KG1 (cell line): ENCODE measurements around the gene PA2G4.

Experiments used
- DNase-seq: peaks from one replicate; lab custom pipeline; 2025; lab: John Stamatoyannopoulos, UW

Gene PA2G4

GRCh38 chr12:56126732-56127239 lies 22.4 kb downstream of the PA2G4 start:
- DNase-seq: peak; percentile 5

- DNase-seq: no peak
Measured at GRCh38 chr12:56127485-56127887, 23.1 kb downstream of the PA2G4 start.

GRCh38 chr12:56127888-56128669 lies 23.7 kb downstream of the PA2G4 start, which contains the start of gene ESYT1:
ESYT1 (plus strand) TSS chr12:56128267; CDS start chr12:56128320, 53 bp downstream.
- DNase-seq: peak; percentile 82

- DNase-seq: no peak
Measured at GRCh38 chr12:56128670-56129205, 24.4 kb downstream of the PA2G4 start.

GRCh38 chr12:56129206-56129941 lies 25.0 kb downstream of the PA2G4 start:
- DNase-seq: peak; percentile 9

GRCh38 chr12:56129942-56130495 lies 25.7 kb downstream of the PA2G4 start:
- no peak for DNase-seq

GRCh38 chr12:56130876-56131275 lies 26.5 kb downstream of the PA2G4 start:
- no peak for DNase-seq

GRCh38 chr12:56134897-56135296 lies 30.5 kb downstream of the PA2G4 start:
- DNase-seq: no peak

- no peak for DNase-seq
Measured at GRCh38 chr12:56137853-56138571, 33.7 kb downstream of the PA2G4 start.

- DNase-seq: no peak
Measured at GRCh38 chr12:56141946-56142784, 37.8 kb downstream of the PA2G4 start.

GRCh38 chr12:56143217-56143616 lies 38.9 kb downstream of the PA2G4 start:
- no peak for DNase-seq

- DNase-seq: no peak
Measured at GRCh38 chr12:56143870-56144269, 39.5 kb downstream of the PA2G4 start.

GRCh38 chr12:56145217-56145616 lies 40.9 kb downstream of the PA2G4 start:
- DNase-seq: no peak

- DNase-seq: no peak
Measured at GRCh38 chr12:56146492-56147460, 42.4 kb downstream of the PA2G4 start.

- no peak for DNase-seq
Measured at GRCh38 chr12:56150563-56150962, 46.2 kb downstream of the PA2G4 start.

- peak; percentile 8 for DNase-seq
Measured at GRCh38 chr12:56151672-56152131, 47.3 kb downstream of the PA2G4 start.

GRCh38 chr12:56152132-56152755 lies 47.9 kb downstream of the PA2G4 start, which contains the start of gene MYL6B:
MYL6B (plus strand) TSS chr12:56152587; CDS start chr12:56153919, 1,332 bp downstream.
- DNase-seq: peak; percentile 49

GRCh38 chr12:56152756-56153677 lies 48.7 kb downstream of the PA2G4 start:
- DNase-seq: no peak
